Skeletal muscle satellite cell (primary cell): Measurements from ENCODE around the gene DYRK2.

ENCODE experiments used
- H3K27me3 ChIP-seq: 2 replicates; pipeline ENCODE4 v1.7.0; 2013; ENCODE audit warnings: low read length; ENCODE audit not compliant: control insufficient read depth, insufficient read depth
- H3K36me3 ChIP-seq: 2 replicates; pipeline ENCODE4 v1.7.0; 2013; ENCODE audit warnings: mild to moderate bottlenecking, control low read depth, low read length; ENCODE audit not compliant: insufficient read depth
- H3K4me1 ChIP-seq: 2 replicates; pipeline ENCODE4 v1.7.0; 2013; ENCODE audit warnings: low read length; ENCODE audit not compliant: control insufficient read depth, insufficient read depth
- H3K4me2 ChIP-seq: 2 replicates; pipeline ENCODE4 v1.7.0; 2013; ENCODE audit warnings: mild to moderate bottlenecking, low read length
- H3K4me3 ChIP-seq: 2 replicates; pipeline ENCODE4 v1.7.0; 2013; ENCODE audit warnings: low read length
- H3K9ac ChIP-seq: 2 replicates; pipeline ENCODE4 v1.7.0; 2013; ENCODE audit warnings: mild to moderate bottlenecking, low read depth, low read length, moderate library complexity
- H3K9me3 ChIP-seq: replicated peaks from 2 replicates; pipeline ENCODE4 v1.7.0; 2013; ENCODE audit warnings: mild to moderate bottlenecking, control low read depth, low read length

Gene DYRK2

DNA sequence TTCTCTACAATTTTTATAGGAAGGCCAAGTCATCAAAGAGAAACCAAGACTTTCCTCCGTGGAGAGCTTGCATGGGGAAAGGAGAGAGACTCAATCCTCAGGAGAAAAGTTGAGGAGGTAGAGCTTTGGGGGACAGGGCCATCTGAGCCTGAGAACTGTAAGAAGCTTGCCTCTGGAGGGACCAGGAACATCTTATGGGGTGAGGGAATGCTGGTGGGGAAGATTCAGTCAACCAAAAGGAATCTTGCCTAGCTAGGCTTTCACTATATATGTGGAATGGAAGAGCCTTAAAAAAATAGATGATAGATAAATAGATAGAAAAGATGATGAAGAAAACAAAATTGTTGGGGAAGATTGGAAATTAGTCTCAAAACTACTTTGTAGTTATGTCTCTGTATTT, 63.5 kb downstream of the DYRK2 start:
- Histone ChIP-seq H3K4me3 (no peak overlapping the region), H3K9me3 (no peaks in the 10 kb centered on the region), H3K36me3 (no peaks in the 10 kb centered on the region), H3K9ac (no peak overlapping the region), H3K27me3 (no peaks in the 10 kb centered on the region), H3K4me2 (no peak overlapping the region), H3K4me1 (peaks cover 17% of the 10 kb centered on the region)

DNA sequence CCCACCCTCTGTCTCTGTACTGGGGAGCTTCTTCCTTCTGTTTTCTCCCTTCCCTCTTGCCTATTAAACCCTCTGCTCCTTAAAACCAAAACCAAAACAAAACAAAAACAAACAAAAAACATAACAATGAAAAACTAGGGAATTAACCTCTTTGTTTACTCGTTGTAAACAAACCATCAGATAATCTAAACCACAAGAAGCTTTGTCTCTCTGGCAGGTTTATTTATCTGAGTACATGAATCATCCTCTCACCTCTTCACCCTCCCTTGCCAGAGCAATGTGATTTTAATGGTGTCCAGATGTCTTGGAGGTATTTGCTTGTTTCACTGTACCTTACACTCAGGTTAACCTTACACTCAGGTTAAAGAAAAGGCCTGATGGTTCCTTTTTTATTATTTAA, 66.1 kb downstream of the DYRK2 start:
- Histone ChIP-seq H3K4me3 (no peak overlapping the region), H3K36me3 (no peaks in the 10 kb centered on the region), H3K27me3 (no peaks in the 10 kb centered on the region), H3K9me3 (no peaks in the 10 kb centered on the region), H3K4me2 (no peak overlapping the region), H3K4me1 (peaks cover 21% of the 10 kb centered on the region), H3K9ac (no peak overlapping the region)
